Measurements from ENCODE around the gene TNFRSF14.

Gene TNFRSF14

GRCh38 chr1:2512862-2513421 is 43.2 kb upstream of the TNFRSF14 start:
- no peak for TF ChIP-seq CTCF (IDR thresholded peaks at IDR 0.05)

- no peak for TF ChIP-seq CTCF (IDR thresholded peaks at IDR 0.05)
Observed at GRCh38 chr1:2513939-2514652, 42.1 kb upstream of the TNFRSF14 start.

- TF ChIP-seq CTCF (IDR thresholded peaks at IDR 0.05) = no peak
Observed at GRCh38 chr1:2514863-2515762, 41.1 kb upstream of the TNFRSF14 start.

- no peak for TF ChIP-seq CTCF (IDR thresholded peaks at IDR 0.05)
Observed at GRCh38 chr1:2515763-2516080, 40.4 kb upstream of the TNFRSF14 start.

- TF ChIP-seq CTCF (IDR thresholded peaks at IDR 0.05) = no peak
Observed at GRCh38 chr1:2516124-2516523, 40.0 kb upstream of the TNFRSF14 start.

- no peak for TF ChIP-seq CTCF (IDR thresholded peaks at IDR 0.05)
Observed at GRCh38 chr1:2516946-2517345, 39.2 kb upstream of the TNFRSF14 start.

- TF ChIP-seq CTCF (IDR thresholded peaks at IDR 0.05) = no peak
Observed at GRCh38 chr1:2517966-2518365, 38.2 kb upstream of the TNFRSF14 start.

All from LNCAP (cell line).